ENCODE measurements around the gene TRIO.

- TF ChIP-seq GLIS3 (CRISPR knock-in tag; IDR thresholded peaks at IDR 0.05) (no peak), TOX (CRISPR knock-in tag; IDR thresholded peaks at IDR 0.05; ENCODE audit: borderline replicate concordance) (no peak), SNAI2 (CRISPR knock-in tag; IDR thresholded peaks at IDR 0.05) (no peak), ARNTL (CRISPR knock-in tag; IDR thresholded peaks at IDR 0.05; ENCODE audit: borderline replicate concordance, low read depth) (no peak), POU6F1 (CRISPR knock-in tag; IDR thresholded peaks at IDR 0.05; ENCODE audit: borderline replicate concordance, low read depth) (no peak), ZNF8 (CRISPR knock-in tag; IDR thresholded peaks at IDR 0.05) (no peak), OSR1 (CRISPR knock-in tag; IDR thresholded peaks at IDR 0.05) (no peak), PATZ1 (CRISPR knock-in tag; IDR thresholded peaks at IDR 0.05; ENCODE audit: borderline replicate concordance) (no peak), TCF4 (CRISPR knock-in tag; IDR thresholded peaks at IDR 0.05; ENCODE audit: borderline replicate concordance) (no peak)
Observed at GRCh38 chr5:14545308-14545707, 402.2 kb downstream of the TRIO start.
